HG02642 (cell line): ENCODE measurements around the gene PDE1A.

Source experiments
- ATAC-seq: cut with Tn5 transposase; IDR thresholded peaks from one replicate; pipeline ENCODE4 v1.9.1; 2021; ENCODE audit warnings: mild to moderate bottlenecking; ENCODE audit not compliant: unreplicated experiment, poor library complexity

The PDE1A gene

DNA sequence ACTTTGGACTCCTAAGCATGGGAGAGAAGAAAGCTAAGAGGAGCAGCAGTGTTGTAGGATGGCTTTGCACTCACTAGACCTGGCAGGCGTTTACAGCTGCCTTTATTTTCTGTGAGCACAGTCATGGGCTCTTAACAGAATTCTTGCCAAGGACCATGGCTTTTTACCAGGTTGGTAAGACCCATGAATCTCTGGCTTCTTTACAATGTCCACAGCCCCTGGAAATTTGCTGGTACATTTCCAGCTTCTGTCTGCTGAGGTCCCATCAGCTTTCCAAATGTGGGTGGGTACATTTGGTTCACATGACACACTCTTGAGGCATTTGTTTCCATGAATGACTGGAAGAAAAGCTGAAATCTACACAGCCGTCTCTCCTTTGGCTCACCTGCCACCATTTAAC is 278.5 kb downstream of the PDE1A start:
- no peak for ATAC-seq

DNA sequence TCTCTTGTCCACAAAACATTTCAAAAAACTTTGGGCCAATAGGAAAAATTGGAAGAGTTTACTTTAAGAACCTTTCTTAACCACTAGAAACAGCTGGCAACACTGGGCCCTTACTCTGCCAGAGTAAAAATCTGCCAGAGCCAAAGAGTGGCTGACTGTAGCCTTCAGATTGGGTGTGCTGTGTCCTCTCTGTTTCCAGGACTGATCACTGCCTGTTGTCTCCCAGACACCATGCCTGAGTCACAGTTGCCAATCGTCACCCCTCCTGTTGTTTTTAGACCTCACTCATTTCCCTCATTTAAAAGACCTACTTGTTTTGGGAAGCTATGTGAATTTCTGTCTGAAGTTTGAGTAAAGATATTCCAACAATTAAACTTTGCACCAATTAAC is 282.1 kb downstream of the PDE1A start:
- no peak for ATAC-seq

DNA sequence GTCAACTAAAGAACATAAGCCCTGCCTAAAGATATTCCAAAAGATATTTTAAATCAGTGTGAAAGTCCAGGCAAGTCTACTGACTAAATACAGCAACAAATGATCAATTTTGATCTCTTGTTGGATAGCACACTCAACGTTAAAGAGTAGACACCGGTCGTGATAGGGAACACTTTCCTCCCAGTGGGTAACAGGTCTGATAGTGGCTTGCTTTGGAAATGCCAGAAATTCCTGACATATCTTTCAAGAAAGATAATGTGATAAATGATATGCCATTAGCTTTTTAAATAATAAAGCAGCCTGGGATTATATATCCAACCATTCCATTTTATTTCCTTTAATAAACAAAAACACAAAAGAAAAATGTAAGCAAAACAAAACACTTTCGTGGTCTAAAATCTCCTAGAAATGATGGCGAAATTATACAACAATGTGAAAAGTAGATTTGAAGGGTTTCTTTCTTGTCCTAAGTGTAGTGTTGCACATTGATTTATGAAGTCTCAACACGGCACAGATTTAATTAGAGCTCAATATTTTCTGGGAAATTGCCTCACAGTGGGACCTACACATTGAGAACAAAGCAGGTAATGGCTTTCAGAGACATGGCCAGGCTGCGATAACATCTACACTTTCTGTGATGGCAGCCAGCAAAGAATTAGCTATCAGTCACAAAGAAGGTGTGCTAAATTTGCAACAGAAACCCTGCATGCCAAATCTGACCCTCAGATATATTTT is 282.6 kb downstream of the PDE1A start:
- no peak for ATAC-seq

- ATAC-seq: no peak
Observed at GRCh38 chr2:182142062-182142461, 284.8 kb downstream of the PDE1A start.

- no peak for ATAC-seq
Observed at GRCh38 chr2:182134201-182134600, 292.6 kb downstream of the PDE1A start.

DNA sequence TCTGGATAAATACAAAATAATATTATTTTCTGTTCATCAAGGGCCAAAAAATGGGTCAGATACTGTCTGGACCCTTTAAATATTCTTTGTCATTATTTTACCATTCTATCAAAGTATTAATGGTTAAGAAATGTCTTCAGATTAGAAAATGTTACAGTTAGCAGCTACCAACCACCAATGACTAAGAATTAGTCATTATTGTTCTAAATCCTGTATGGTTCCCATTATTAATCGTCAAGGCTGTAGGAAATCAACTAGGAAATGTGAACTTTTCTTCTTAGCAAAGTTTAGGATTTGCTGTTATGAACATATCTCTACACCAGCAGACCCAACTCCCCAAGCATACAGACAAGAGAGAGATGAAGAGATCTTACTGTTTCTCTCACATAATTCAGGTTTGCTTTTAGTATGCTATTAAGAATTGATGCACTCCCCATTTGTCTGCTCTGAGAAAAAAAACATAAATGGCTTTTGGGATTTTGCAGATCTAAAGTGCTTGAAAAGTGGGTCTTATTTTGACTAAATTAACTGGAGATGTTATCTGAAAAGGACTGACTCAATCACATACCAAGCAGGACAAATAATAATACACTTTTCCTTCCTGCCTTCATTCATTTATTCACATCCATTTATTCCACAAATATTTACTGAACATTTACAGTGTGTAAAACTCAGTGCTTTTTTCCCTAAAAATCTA is 293.5 kb downstream of the PDE1A start:
- no peak for ATAC-seq

DNA sequence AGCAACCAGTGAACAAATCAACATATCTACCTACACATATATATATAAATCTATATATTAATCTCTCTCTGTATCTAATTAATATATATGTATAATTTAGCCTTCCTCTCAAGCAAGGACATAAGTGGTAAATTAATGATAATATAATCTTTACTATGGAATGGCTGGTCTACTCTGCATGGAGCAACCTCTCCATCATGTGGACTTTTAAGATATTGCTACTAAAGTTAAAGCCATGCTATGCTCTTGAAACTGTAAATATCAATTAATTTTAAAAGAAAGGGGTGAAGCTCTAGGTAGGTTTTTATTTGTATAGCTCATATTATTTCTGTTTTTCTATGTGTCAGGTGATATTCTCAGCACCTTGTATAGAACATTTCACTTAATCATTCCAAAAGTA is 294.2 kb downstream of the PDE1A start:
- ATAC-seq: no peak

GRCh38 chr2:182128821-182129707 is 297.8 kb downstream of the PDE1A start:
- no peak for ATAC-seq

DNA sequence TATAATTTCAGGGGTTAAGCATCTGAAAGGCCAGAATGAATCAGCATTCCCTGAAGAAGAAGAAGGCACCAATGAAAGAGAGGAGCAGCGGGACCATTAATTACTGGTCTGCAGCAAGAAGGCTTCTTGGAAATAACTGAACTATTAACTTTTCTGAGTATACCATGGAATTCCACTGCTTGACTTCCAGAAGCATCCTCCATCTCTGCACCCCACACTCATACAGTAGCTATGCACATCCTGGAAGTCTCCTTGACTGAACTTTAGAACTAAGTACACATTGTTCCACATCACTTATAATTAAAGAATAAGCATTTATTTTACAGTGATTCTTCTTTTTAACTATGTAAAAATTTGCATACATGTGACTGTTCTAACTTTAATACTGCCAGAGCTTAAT is 309.6 kb downstream of the PDE1A start:
- no peak for ATAC-seq

DNA sequence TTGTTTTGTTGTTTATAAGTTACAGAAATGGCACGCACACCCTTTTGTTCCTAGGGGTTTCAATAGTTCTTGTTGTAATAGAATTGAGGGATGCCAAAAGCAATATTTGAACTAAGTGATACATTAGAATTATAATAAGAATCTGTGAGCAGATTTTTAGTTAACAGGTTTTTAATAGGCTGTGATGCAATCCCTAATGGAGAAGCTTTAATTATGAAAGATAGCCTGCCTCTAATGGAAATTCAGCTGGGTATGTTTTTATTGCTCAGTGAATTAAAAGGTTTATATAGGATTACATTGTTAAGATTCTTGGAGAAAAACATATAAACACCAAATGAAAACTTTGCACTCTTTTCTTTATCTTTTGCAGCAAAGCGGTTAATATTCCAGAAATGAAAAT is 310.1 kb downstream of the PDE1A start:
- ATAC-seq: no peak

DNA sequence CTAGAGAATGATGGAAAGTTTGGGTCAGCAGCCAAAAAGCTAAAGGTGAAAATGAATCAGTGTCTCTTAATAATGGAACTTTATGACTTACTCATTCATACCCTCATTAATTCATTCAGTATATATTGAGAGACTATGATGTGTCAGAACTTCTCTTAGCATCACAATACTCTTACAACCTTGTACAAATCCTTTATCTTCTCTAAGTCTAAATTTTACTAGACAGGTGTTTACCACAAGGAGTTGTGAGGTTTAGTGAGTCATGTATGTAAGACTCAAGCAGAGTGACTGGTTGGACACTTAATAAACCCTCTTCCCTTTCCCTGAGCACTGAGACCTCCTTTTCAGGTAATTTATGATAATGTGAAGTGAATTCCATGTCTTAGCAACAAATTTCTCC is 311.6 kb downstream of the PDE1A start:
- ATAC-seq: no peak

- no peak for ATAC-seq
Observed at GRCh38 chr2:182113334-182113733, 313.5 kb downstream of the PDE1A start.

DNA sequence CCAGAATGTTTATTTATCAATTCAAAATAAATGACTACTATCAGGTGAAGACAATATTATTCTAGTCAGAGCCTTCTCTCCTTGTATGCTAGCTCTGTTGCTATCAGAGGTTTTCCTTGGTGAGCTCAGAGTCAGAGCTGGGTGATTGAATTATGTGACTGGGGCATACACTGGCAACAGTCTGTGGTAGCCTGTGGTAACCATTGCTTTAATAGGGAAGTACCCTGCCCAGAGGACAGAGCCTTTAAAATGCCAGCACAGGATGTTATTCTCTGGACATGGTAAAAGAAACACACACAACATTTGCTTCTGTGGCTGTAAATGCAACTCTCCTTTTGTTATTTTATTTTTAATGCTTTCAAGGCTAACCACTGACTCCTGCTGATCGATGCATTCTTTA is 316.5 kb downstream of the PDE1A start:
- no peak for ATAC-seq

DNA sequence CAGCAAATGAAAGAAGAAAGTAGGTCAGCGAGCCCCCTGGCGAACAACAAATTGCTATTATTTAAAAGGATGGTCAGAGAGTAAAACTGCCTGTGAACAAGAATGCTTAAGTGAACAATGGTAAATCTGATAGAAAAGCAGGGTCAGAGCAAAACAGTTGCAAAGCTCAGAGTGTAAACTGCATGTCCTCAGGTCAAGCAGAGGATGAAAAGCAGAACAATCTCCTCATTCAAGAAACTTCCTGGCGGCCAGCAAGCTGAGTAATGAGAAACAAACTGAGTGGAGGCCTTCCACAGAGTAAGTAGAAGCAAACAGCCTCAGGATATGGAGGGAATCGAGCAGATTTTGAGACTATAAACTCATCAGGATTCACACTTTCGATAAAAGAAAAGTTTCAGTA is 323.3 kb downstream of the PDE1A start:
- no peak for ATAC-seq

- peak; percentile 64 for ATAC-seq
Observed at GRCh38 chr2:182101263-182101662, 325.6 kb downstream of the PDE1A start.

GRCh38 chr2:182098648-182099047 is 328.2 kb downstream of the PDE1A start:
- no peak for ATAC-seq

- no peak for ATAC-seq
Observed at GRCh38 chr2:182097571-182098164, 329.2 kb downstream of the PDE1A start.

- ATAC-seq: no peak
Observed at GRCh38 chr2:182090486-182090885, 336.4 kb downstream of the PDE1A start.
